Spleen (tissue), 7 donors: Measurements from ENCODE around the gene FAM181B.

ENCODE experiments used
- POLR2A ChIP-seq, 3 donors: fragments of 450-650 bp; IDR thresholded peaks; one replicate each; pipeline ENCODE4 v1.5.1; 2017; ENCODE audit warnings: antibody characterized with exemption in 3 of 3, mild to moderate bottlenecking in 1 of 3
- TF ChIP-seq, protein P1 (sequence below), 11 experiments: fragments of 200-600 bp in 7 of 11; fragments of 450-650 bp in 4 of 11; sonication (generic) in 4 of 11; IDR thresholded peaks in 8 of 11; conservative IDR thresholded peaks in 3 of 11; 1 replicate in 7 of 11; 2 replicates in 4 of 11; pipeline versions ENCODE4 v1.4.0 to v1.8.0; 2016 to 2021; ENCODE audit warnings: antibody characterized with exemption in 11 of 11, inconsistent platforms in 4 of 11, mild to moderate bottlenecking in 1 of 11
- donor health status: DM: no; HTN: no; CAD: no; lungs with moderate emphysema.
- donor health status: DM: no; HTN: no; CAD: no.
- donor health status: DM: no; HTN: no; CAD: no.

DNA sequence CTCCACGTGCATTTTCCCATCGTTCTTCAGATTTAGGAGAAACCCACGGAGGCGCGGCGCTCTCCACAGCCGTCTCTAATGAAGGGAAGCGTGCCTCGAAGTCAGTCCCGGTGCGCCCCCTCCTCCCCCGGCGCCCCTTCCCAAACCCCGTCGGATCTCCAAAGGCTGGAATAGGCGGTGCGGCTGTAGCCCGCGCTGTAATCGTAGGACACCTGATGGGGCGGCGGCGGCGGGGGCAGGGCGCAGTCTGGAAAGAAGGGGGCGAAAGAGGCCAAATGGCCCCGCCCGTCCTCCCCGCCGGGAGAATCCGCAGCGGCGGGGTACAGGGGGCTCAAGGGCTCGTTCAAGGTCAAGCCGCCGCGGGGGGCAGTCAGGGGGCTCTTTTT, 1.3 kb downstream of the FAM181B start:
- no peak for TF ChIP-seq POLR2A (IDR thresholded peaks at IDR 0.05)
- TF ChIP-seq, protein P1, sequence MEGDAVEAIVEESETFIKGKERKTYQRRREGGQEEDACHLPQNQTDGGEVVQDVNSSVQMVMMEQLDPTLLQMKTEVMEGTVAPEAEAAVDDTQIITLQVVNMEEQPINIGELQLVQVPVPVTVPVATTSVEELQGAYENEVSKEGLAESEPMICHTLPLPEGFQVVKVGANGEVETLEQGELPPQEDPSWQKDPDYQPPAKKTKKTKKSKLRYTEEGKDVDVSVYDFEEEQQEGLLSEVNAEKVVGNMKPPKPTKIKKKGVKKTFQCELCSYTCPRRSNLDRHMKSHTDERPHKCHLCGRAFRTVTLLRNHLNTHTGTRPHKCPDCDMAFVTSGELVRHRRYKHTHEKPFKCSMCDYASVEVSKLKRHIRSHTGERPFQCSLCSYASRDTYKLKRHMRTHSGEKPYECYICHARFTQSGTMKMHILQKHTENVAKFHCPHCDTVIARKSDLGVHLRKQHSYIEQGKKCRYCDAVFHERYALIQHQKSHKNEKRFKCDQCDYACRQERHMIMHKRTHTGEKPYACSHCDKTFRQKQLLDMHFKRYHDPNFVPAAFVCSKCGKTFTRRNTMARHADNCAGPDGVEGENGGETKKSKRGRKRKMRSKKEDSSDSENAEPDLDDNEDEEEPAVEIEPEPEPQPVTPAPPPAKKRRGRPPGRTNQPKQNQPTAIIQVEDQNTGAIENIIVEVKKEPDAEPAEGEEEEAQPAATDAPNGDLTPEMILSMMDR (IDR thresholded peaks at IDR 0.05 in 8 of 11, conservative IDR thresholded peaks at IDR 0.05 in 3 of 11): no peak
